IMR-90 (cell line): ENCODE measurements around the gene MACF1.

ENCODE experiments used
- BHLHE40 ChIP-seq: fragments of 150-350 bp; IDR thresholded peaks from 2 replicates; pipeline ENCODE4 v1.6.1; 2016; ENCODE audit warnings: mild to moderate bottlenecking, low read depth, low read length
- CEBPB ChIP-seq: IDR thresholded peaks from 2 replicates; pipeline ENCODE4 v1.6.1; 2012; ENCODE audit warnings: low read depth, low read length, improper control_type of control experiment
- CHD1 ChIP-seq: IDR thresholded peaks from 2 replicates; pipeline ENCODE4 v1.6.1; 2012; ENCODE audit warnings: low read depth, low read length, improper control_type of control experiment
- CTCF ChIP-seq: conservative IDR thresholded peaks from 2 replicates; pipeline ENCODE4 v1.5.1; 2012; ENCODE audit warnings: mild to moderate bottlenecking, low read depth, low read length, improper control_type of control experiment
- FOS ChIP-seq: fragments of 150-350 bp; IDR thresholded peaks from 2 replicates; pipeline ENCODE4 v1.6.1; 2016; ENCODE audit warnings: low read depth, low read length
- MAFK ChIP-seq: IDR thresholded peaks from 2 replicates; pipeline ENCODE4 v1.6.1; 2012; ENCODE audit warnings: low read depth, low read length, improper control_type of control experiment
- MXI1 ChIP-seq: IDR thresholded peaks from 2 replicates; pipeline ENCODE4 v1.6.1; 2012; ENCODE audit warnings: low read depth, mild to moderate bottlenecking, low read length, moderate library complexity, borderline replicate concordance
- POLR2A ChIP-seq: IDR thresholded peaks from 2 replicates; pipeline ENCODE4 v1.6.1; 2012; ENCODE audit warnings: mild to moderate bottlenecking, low read depth, low read length
- RAD21 ChIP-seq: IDR thresholded peaks from 2 replicates; pipeline ENCODE4 v1.6.1; 2012; ENCODE audit warnings: low read length, improper control_type of control experiment
- RFX5 ChIP-seq: IDR thresholded peaks from 2 replicates; pipeline ENCODE4 v1.8.0; 2012; ENCODE audit warnings: low read depth, mild to moderate bottlenecking, low read length, moderate library complexity
- SMC3 ChIP-seq: fragments of 150-350 bp; IDR thresholded peaks from 2 replicates; pipeline ENCODE4 v1.6.1; 2016; ENCODE audit warnings: low read depth, mild to moderate bottlenecking, antibody characterized with exemption, low read length, moderate library complexity

DNA sequence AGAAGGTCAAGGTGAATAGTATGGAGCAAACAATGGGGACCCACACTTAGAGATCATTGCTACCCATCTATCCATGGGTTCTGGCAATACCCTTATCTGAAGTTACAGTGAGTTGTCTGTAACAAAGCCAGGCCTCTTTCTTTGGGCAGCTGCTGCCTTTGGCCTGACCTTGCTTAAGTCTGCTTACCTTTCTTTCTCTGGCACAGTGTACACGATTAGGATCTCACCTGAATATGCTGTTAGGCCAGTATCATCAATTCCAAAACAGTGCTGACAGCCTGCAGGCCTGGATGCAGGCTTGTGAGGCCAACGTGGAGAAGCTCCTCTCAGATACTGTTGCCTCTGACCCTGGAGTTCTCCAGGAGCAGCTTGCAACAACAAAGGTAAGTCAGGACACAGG is 154.0 kb downstream of the MACF1 start:
- TF ChIP-seq MAFK (no peak), CTCF (no peak), POLR2A (no peak), FOS (no peak), RAD21 (no peak), SMC3 (no peak), MXI1 (no peak), RFX5 (no peak), CEBPB (no peak), CHD1 (no peak), BHLHE40 (no peak)
